Subcutaneous abdominal adipose tissue (tissue), 5 donors: ENCODE data around the gene MSI2.

Experiments used
- H3K27ac ChIP-seq: one replicate; pipeline ENCODE4 v1.7.0; 2013; ENCODE audit warnings: low read depth, mild to moderate bottlenecking, inconsistent platforms, low read length, moderate library complexity
- H3K27me3 ChIP-seq, 5 donors: one replicate each; pipeline ENCODE4 v1.7.0; 2013; ENCODE audit warnings: low read length in 5 of 5, inconsistent platforms in 1 of 5; ENCODE audit not compliant: control insufficient read depth in 5 of 5, insufficient read depth in 4 of 5
- H3K36me3 ChIP-seq, 5 donors: one replicate each; pipeline ENCODE4 v1.7.0; 2013; ENCODE audit warnings: low read length in 5 of 5; ENCODE audit not compliant: control insufficient read depth in 5 of 5, insufficient read depth in 5 of 5
- H3K4me1 ChIP-seq, 5 donors: one replicate each; pipeline ENCODE4 v1.7.0; 2013; ENCODE audit warnings: low read length in 5 of 5, mild to moderate bottlenecking in 3 of 5, moderate library complexity in 1 of 5; ENCODE audit not compliant: control insufficient read depth in 5 of 5, insufficient read depth in 5 of 5
- H3K4me3 ChIP-seq, 5 donors: one replicate each; pipeline ENCODE4 v1.7.0; 2013; ENCODE audit warnings: low read length in 5 of 5, low read depth in 1 of 5
- H3K9ac ChIP-seq, 5 donors: one replicate each; pipeline ENCODE4 v1.7.0; 2013; ENCODE audit warnings: low read length in 5 of 5, mild to moderate bottlenecking in 4 of 5, moderate library complexity in 3 of 5
- H3K9me3 ChIP-seq, 5 donors: one replicate each; pipeline ENCODE4 v1.7.0; 2013; ENCODE audit warnings: low read length in 5 of 5; ENCODE audit not compliant: control insufficient read depth in 5 of 5
- donor health status: healthy.
- donor health status: healthy.
- donor health status: healthy.
- donor health status: healthy.
- donor health status: healthy.

The MSI2 gene

DNA sequence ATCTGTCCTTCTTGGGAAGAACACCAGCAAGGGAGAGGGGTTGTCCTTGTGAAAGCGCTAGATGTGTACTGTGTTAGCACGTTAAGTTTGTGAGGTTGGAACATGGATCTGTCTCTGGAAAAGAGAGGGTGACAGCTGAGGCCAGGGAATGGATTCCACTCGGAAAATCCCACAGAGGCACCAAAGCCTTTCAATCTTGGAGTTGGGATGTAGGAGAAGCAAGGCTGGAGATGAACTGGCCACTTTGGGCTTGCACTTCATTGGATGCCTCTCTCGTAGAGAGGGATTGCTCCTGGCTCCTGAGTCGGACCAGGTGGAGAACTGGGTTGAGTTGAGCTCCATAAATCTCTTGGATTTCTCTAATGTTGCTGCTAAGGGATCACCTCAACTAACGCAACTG lies 421.5 kb downstream of the MSI2 start:
- H3K4me3 ChIP-seq, result no peak overlapping the region
- no peaks in the 10 kb centered on the region for H3K9me3 ChIP-seq
- H3K36me3 ChIP-seq, result peaks cover 0 to 15% (median 6%) of the 10 kb centered on the region in 5 donors
- no peak overlapping the region for H3K9ac ChIP-seq
- no peak overlapping the region for H3K27ac ChIP-seq
- no peaks in the 10 kb centered on the region for H3K27me3 ChIP-seq
- H3K4me1 ChIP-seq, result no peaks in the 10 kb centered on the region

DNA sequence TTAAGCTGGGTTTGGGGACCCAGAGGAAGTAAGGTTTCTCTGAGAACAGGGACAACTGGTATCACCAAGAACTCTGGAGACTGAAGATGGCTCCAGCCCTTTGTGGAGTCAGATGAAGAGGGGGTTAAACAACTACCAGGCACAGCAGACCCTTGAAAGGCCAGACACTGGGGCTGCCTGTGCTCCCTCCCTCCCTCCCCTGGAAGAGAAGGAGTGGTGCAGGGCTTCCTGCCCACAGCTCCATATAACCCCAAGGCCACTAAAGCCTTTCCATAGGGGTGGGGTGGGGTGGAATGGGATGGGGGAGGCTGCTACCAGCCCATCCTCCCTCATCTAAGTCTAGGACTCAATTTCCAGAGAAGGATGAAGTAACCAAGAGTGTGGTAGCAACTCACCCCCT lies 422.1 kb downstream of the MSI2 start:
- Histone ChIP-seq H3K4me1 (no peaks in the 10 kb centered on the region), H3K36me3 (peaks cover 0 to 15% (median 6%) of the 10 kb centered on the region in 5 donors), H3K9ac (no peak overlapping the region), H3K27me3 (no peaks in the 10 kb centered on the region), H3K4me3 (no peak overlapping the region), H3K9me3 (no peaks in the 10 kb centered on the region), H3K27ac (no peak overlapping the region)

DNA sequence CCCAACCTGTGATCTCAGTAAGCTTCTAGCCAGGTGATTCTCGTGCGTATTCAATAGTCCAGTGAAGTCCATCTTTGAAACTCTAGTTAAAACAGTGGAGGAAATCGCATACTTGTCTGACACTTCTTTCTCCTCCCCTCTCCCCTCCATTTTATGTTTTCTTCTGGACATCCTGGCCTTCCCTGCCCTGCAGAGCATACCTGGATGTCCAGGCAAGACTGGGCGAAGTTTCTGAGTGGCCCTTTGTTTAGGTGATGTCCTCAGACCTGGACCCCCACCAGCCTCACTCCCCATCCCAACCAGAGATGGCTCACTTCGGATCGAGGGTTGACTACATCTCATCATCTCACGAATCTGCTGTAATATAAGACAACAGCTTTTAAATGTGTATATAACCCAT lies 423.0 kb downstream of the MSI2 start:
- Histone ChIP-seq H3K4me3 (no peak overlapping the region), H3K36me3 (peaks cover 0 to 15% (median 6%) of the 10 kb centered on the region in 5 donors), H3K27me3 (no peaks in the 10 kb centered on the region), H3K27ac (no peak overlapping the region), H3K4me1 (no peaks in the 10 kb centered on the region), H3K9me3 (no peaks in the 10 kb centered on the region), H3K9ac (no peak overlapping the region)

DNA sequence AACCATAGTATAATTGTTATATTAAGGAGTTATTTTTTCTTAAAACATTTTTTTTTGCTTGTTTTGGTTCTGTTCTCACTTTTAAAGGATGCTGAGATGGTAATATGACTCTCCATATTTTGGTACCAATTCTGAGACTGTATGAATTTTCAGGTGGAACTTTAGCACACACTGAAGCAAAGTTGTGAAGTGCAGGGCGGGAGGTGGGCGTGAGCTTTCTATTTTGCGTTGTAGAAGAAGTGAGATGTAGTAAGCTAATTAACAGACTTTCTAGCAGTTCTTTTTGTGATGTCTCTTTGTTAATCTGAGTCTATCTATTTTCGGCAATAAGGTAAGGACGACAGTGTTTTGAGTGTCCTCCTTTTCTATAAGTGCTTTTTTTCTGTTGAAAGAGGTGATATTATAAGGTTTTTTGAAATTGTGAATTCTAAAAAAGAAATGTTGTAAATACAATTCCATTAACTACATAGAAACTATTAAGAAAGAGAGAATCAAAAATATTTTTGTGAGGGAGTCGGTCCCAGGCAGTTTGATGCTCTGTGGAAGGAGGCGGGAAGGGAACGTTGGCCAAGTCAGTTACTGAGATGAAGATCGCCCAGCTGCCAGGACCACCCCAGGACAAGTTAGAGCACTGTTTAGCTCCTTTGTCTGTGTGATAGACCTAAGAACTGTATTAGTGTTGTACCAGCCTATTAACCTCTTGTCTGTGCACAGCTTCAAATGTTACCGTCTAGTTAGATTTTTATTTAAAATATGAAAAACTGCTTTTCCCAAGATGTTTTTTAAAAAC lies 423.8 kb downstream of the MSI2 start:
- Histone ChIP-seq H3K27ac (no peak overlapping the region), H3K36me3 (peaks cover 0 to 12% (median 6%) of the 10 kb centered on the region in 5 donors), H3K9me3 (no peaks in the 10 kb centered on the region), H3K4me1 (no peaks in the 10 kb centered on the region), H3K9ac (no peak overlapping the region), H3K4me3 (no peak overlapping the region), H3K27me3 (no peaks in the 10 kb centered on the region)

DNA sequence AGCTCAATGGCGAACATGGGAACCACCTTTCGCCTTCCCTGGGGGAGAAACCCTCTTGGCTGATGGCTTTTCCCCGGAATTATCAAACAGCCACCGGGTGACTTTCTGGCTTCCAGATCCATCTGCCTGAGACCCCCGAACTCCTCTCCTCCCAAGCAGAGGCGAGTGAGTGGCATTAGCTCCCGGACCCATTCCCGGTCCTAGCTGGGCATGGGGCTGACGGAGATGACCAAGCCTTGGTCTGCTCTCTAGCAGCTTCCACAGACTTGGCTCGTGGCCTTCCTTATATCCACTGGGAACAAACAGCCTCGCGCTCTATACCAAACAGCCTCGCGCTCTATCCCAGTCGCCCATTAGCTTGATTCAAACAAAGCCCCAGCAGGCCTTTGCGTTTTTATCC lies 426.4 kb downstream of the MSI2 start:
- Histone ChIP-seq H3K27me3 (no peaks in the 10 kb centered on the region), H3K27ac (no peak overlapping the region), H3K36me3 (peaks cover 0 to 3% (median 0%) of the 10 kb centered on the region in 5 donors), H3K4me3 (no peak overlapping the region), H3K4me1 (no peaks in the 10 kb centered on the region), H3K9ac (no peak overlapping the region), H3K9me3 (no peaks in the 10 kb centered on the region)

DNA sequence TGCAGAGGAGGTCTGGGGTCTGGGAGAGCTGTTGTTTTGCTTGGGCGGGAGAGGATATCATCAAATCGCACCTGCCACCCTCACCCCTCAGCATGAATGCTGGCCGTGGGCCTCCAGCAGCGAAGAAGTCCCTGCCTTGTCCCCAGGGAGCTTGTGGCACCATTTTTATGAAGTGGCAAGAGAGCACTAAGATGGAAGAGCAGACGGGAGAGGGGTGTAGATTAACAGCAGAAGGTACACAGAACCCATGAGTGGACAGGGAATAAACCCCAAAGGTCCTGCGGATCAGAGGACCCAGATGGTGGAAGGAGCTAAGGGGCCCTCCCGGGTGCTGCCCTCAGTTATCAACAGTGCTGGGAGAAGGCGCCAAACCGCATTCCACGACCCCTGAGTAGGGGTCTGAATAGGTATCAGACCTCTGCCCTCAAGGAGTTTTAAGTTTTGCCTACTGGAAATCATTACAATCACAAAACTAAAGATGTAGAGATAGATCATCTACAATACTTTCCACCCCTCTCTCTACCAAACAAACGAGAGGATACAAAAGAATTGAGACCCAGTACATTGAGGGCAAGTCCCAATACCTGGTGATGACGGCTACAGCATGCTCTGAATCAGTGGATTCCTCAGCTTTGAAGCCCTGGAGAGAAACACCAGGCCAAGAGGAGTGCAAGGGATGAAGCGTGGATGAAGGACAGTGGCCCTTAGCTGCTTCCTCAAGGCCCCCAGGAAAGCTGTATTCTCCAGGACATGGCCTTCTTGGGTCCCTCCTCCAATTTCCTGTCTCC lies 428.6 kb downstream of the MSI2 start:
- Histone ChIP-seq H3K4me3 (no peak overlapping the region), H3K9me3 (no peaks in the 10 kb centered on the region), H3K27me3 (no peaks in the 10 kb centered on the region), H3K27ac (no peak overlapping the region), H3K4me1 (no peaks in the 10 kb centered on the region), H3K36me3 (peaks cover 0 to 3% (median 0%) of the 10 kb centered on the region in 5 donors), H3K9ac (no peak overlapping the region)

DNA sequence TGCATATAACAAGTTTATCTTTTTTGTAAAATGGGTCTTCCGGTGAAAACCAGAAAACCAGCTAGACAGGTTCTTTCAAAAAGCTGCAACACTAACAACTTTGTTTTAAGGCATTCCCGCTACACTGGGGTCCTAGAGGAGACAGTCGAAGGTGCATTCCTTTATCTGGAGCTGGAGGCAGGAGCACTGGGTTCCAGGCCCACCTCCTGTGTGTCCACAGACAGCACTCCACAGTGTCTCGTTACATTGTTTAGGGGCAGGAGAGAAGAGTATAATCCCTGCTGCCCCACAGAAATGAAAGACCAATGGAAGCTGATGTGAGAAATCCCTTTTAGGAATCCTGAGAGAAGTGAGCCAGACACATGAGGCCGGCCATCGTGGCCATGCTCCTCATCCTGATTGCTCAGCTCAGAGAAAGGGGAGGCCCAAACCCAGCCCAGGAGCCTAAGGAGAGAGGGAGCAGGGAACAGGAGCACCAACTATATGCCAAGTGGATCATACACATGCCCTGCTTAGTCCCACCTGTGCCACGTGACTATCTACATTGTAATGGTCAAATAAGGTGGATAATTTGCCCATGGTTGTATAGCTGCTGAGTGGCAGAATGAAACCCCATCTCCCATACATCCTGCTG lies 429.3 kb downstream of the MSI2 start:
- H3K36me3 ChIP-seq, result peaks cover 0 to 3% (median 0%) of the 10 kb centered on the region in 5 donors
- no peaks in the 10 kb centered on the region for H3K27me3 ChIP-seq
- no peak overlapping the region for H3K9ac ChIP-seq
- H3K4me3 ChIP-seq, result no peak overlapping the region
- no peaks in the 10 kb centered on the region for H3K4me1 ChIP-seq
- no peaks in the 10 kb centered on the region for H3K9me3 ChIP-seq
- H3K27ac ChIP-seq, result no peak overlapping the region

DNA sequence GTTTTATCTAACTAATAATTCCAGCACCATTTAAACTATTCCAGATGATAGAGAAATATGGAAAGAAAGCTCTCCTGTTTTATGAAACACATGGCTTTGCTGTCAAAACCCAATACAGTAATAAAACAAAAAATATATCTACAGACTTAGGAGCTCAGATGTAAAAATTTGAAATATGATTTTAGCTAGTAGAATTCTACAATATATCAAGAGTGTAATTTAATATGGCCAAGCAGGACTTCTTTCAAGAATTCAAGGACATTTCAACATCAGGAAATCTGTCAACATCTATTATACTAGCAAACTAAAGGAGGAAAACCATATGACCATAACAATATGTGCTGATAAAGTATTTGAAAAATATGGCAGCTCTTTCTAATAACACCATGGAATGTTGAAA lies 431.3 kb downstream of the MSI2 start:
- no peaks in the 10 kb centered on the region for H3K4me1 ChIP-seq
- no peak overlapping the region for H3K4me3 ChIP-seq

DNA sequence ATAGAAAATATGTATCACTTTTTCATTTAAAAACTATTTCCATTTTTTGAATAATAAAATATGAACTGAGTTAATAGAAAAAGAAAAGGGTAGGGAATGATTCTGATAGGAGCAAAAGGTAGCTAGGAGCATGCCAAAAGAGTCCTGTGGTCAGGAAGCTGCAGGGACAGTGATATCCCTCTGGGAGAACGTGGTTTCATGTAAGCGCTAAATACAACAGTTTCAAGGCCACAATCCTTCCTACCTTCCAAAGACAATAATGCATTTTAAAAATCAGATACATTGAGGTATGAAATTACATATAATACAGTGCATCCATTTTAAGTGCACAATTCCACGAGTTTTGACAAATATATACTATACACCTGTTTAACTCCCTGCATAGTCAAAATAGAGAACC lies 432.9 kb downstream of the MSI2 start:
- no peaks in the 10 kb centered on the region for H3K4me1 ChIP-seq
- peaks cover 0 to 3% (median 0%) of the 10 kb centered on the region in 5 donors for H3K36me3 ChIP-seq
- H3K9me3 ChIP-seq, result peaks cover 0 to 3% (median 0%) of the 10 kb centered on the region in 5 donors
- H3K4me3 ChIP-seq, result no peak overlapping the region
- no peak overlapping the region for H3K9ac ChIP-seq
- H3K27ac ChIP-seq, result no peak overlapping the region
- no peaks in the 10 kb centered on the region for H3K27me3 ChIP-seq

More for the DNA sequence above, 431.3 kb downstream of the MSI2 start:
- Histone ChIP-seq H3K9ac (no peak overlapping the region), H3K27me3 (no peaks in the 10 kb centered on the region), H3K36me3 (peaks cover 0 to 3% (median 0%) of the 10 kb centered on the region in 5 donors), H3K27ac (no peak overlapping the region), H3K9me3 (peaks cover 0 to 3% (median 0%) of the 10 kb centered on the region in 5 donors)

DNA sequence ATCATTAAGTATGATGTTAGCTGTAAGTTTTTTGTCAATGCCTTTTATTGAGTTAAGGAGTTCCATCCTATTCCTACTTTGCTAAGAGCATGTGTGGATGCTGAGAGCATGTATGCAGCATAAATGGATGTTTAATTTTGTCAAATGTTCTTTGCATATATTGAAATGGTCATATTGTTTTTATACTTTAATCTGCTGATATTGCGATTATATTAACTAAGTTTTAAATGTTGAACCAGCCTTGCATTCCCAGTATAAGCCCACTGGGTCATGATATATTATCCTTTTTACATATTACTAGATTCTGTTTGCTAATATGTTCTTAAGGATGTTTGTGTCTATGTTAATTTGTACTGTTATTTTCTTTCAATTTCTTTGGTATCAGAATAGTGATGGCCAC lies 435.6 kb downstream of the MSI2 start:
- Histone ChIP-seq H3K27ac (no peak overlapping the region), H3K4me1 (no peaks in the 10 kb centered on the region), H3K27me3 (peaks cover 0 to 3% (median 0%) of the 10 kb centered on the region in 5 donors), H3K9ac (no peak overlapping the region), H3K9me3 (peaks cover 0 to 3% (median 0%) of the 10 kb centered on the region in 5 donors), H3K4me3 (no peak overlapping the region), H3K36me3 (no peaks in the 10 kb centered on the region)
